Activated CD8-positive, alpha-beta memory T cell treated with anti-CD3 and anti-CD28 coated beads for 24 hours (primary cell): ENCODE data around the gene INSR.
"Not testable (repeated sequence)": the region's sequence is repeated elsewhere in the genome, so short reads cannot be mapped to it uniquely, and the experiment has no call there.

ENCODE experiments used
- DNase-seq: peaks from one replicate; pipeline ENCODE4 v3.0.0-alpha.2; 2020

INSR gene

GRCh38 chr19:7257148-7258040 lies 36.8 kb downstream of the INSR start:
- DNase-seq, result no peak

- DNase-seq, result no peak
Observed at GRCh38 chr19:7255631-7256030, 38.6 kb downstream of the INSR start.

- DNase-seq, result no peak
Observed at GRCh38 chr19:7255119-7255518, 39.1 kb downstream of the INSR start.

GRCh38 chr19:7254590-7254989 lies 39.6 kb downstream of the INSR start:
- no peak for DNase-seq

- DNase-seq, result no peak
Observed at GRCh38 chr19:7252364-7252763, 41.9 kb downstream of the INSR start.

GRCh38 chr19:7251494-7251893 lies 42.7 kb downstream of the INSR start:
- no peak for DNase-seq

- no peak for DNase-seq
Observed at GRCh38 chr19:7250951-7251350, 43.3 kb downstream of the INSR start.

- DNase-seq, result no peak
Observed at GRCh38 chr19:7250057-7250596, 44.1 kb downstream of the INSR start.

GRCh38 chr19:7247155-7247554 lies 47.1 kb downstream of the INSR start:
- DNase-seq, result no peak

GRCh38 chr19:7246601-7247000 lies 47.6 kb downstream of the INSR start:
- DNase-seq, result no peak

- DNase-seq, result no peak
Observed at GRCh38 chr19:7242601-7243258, 51.5 kb downstream of the INSR start.

GRCh38 chr19:7238051-7238450 lies 56.2 kb downstream of the INSR start:
- DNase-seq, result no peak

- DNase-seq, result no peak
Observed at GRCh38 chr19:7236153-7236552, 58.1 kb downstream of the INSR start.

- DNase-seq, result no peak
Observed at GRCh38 chr19:7230826-7231225, 63.4 kb downstream of the INSR start.

- no peak for DNase-seq
Observed at GRCh38 chr19:7229735-7230134, 64.5 kb downstream of the INSR start.

GRCh38 chr19:7228935-7229541 lies 65.2 kb downstream of the INSR start:
- DNase-seq, result no peak

- DNase-seq, result no peak
Observed at GRCh38 chr19:7227735-7228134, 66.5 kb downstream of the INSR start.

GRCh38 chr19:7227149-7227548 lies 67.1 kb downstream of the INSR start:
- not testable (repeated sequence) for DNase-seq

- DNase-seq, result no peak
Observed at GRCh38 chr19:7226739-7227138, 67.5 kb downstream of the INSR start.

- DNase-seq, result no peak
Observed at GRCh38 chr19:7225741-7226140, 68.5 kb downstream of the INSR start.

GRCh38 chr19:7224995-7225394 lies 69.2 kb downstream of the INSR start:
- DNase-seq, result no peak

- DNase-seq, result no peak
Observed at GRCh38 chr19:7224209-7224686, 70.0 kb downstream of the INSR start.

GRCh38 chr19:7223429-7223828 lies 70.8 kb downstream of the INSR start:
- DNase-seq, result no peak

GRCh38 chr19:7219056-7219455 lies 75.2 kb downstream of the INSR start:
- DNase-seq, result no peak
